Urinary bladder (tissue), 4 donors: ENCODE measurements around the gene ARL4C. TPM values are rescaled to one million over a fixed set of nuclear protein-coding genes. Genes with fewer than 3 reads are reported as not detected.

ENCODE experiments used
- DNase-seq: peaks from one replicate; pipeline ENCODE4 v3.0.0-alpha.2; 2015; ENCODE audit errors: extremely low spot score
- H3K27ac ChIP-seq: one replicate; pipeline ENCODE4 v1.5.1; 2013; ENCODE audit warnings: low read depth, mild to moderate bottlenecking, moderate library complexity
- H3K36me3 ChIP-seq: one replicate; pipeline ENCODE4 v1.6.1; 2013; ENCODE audit warnings: mild to moderate bottlenecking, moderate library complexity; ENCODE audit not compliant: insufficient read depth
- H3K4me1 ChIP-seq: one replicate; pipeline ENCODE4 v1.6.1; 2013; ENCODE audit warnings: mild to moderate bottlenecking, moderate library complexity; ENCODE audit not compliant: insufficient read depth
- H3K4me3 ChIP-seq: one replicate; pipeline ENCODE4 v1.5.1; 2013; ENCODE audit warnings: low read depth, low read length
- WGBS: extraction: QIAGEN DNeasy Blood & Tissue Kit; methylation state at CpG from one replicate; pipeline ENCODE4 v1.1.7; 2013; 5-methylcytosine and 5-hydroxymethylcytosine counted together
- polyA plus RNA-seq: library from polyadenylated mRNA; stranded (reverse); fragments of 200-250 nt; gene quantifications from one replicate; pipeline ENCODE4 v1.2.3, GENCODE V29; 2013
- total RNA-seq: library from RNA; depleted of rRNA; stranded (reverse); fragments of >200 nt; gene quantifications from one replicate; pipeline ENCODE4 v1.2.3, GENCODE V29; 2014
- donor health status: healthy with polysubstance abuse.
- donor health status: healthy.

Gene ARL4C
- total and polyA plus RNA-seq, 2 donors: 6.3 to 22.4 TPM

DNA sequence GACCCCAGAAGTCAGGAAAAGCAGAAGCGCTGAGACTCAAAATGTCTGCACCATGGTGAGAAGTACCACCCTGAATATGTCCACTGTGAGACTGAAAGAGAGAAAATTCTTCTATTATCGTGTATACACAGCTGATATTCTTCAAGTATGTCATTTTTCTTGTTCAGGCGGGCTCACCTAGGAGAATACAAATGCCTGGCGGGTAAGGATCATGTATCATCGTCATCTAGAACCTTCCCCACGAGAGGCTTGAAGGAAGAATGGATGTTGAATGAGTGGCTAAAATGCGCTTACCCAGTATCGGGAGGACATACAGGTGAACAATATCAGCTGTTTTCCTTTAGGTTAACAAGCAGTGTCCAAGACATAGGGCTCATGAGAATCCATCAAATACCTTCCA lies 21.1 kb upstream of the ARL4C start:
- WGBS: 83% methylated on average over 8 of the region's 8 CpGs
- no peak overlapping the region for H3K4me3 ChIP-seq
- no peak for DNase-seq
- H3K27ac ChIP-seq: no peak overlapping the region
- no peaks in the 10 kb centered on the region for H3K36me3 ChIP-seq
- no peaks in the 10 kb centered on the region for H3K4me1 ChIP-seq

DNA sequence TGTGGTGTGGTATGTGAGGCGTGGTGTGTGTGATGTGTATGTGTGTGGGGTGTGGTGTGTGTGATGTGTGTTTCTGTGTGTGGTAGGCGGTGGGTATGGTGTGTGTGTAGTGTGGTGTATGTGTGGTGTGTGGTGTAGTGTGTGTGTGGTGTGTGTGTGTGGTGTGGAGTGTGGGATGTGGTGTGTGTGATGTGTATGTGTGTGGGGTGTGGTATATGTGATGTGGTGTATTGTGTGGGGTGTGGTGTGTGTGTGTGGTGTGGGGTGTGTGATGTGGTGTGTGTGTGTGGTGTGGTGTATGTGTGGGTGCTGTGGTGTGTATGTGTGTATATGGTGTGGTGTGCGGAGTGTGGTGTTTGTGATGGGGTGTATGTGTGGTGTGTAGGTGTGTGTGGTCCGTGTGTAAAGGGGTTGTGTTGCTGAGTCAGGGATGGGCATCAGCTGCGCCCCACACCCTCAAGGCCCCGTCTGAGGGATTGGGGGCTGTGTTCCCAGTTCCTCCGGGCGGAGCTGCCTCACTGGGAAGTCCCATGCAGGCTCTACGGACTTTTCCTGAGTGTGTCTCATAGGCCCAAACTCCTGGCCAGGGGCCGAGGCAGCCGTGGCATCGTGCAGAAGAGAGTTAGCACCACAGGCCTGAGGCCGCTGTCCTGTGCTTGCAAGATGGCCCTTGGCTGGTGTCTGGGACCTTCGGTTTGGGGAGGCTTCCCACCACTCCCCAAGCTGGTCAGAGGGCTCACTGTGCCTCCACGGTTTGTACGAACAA lies 18.2 kb upstream of the ARL4C start:
- Histone ChIP-seq H3K27ac (no peak overlapping the region), H3K36me3 (no peaks in the 10 kb centered on the region), H3K4me3 (no peak overlapping the region), H3K4me1 (no peaks in the 10 kb centered on the region)
- no peak for DNase-seq
- 77% methylated on average over 16 of the region's 16 CpGs for WGBS

- Histone ChIP-seq H3K36me3 (no peaks in the 10 kb centered on the region), H3K4me1 (no peaks in the 10 kb centered on the region), H3K27ac (no peak overlapping the region), H3K4me3 (no peak overlapping the region)
- WGBS: 94% methylated on average over 1 of the region's 1 CpG
- DNase-seq: no peak
These were observed 17.2 kb upstream of the ARL4C start for GRCh38 chr2:234514099-234514498.

DNA sequence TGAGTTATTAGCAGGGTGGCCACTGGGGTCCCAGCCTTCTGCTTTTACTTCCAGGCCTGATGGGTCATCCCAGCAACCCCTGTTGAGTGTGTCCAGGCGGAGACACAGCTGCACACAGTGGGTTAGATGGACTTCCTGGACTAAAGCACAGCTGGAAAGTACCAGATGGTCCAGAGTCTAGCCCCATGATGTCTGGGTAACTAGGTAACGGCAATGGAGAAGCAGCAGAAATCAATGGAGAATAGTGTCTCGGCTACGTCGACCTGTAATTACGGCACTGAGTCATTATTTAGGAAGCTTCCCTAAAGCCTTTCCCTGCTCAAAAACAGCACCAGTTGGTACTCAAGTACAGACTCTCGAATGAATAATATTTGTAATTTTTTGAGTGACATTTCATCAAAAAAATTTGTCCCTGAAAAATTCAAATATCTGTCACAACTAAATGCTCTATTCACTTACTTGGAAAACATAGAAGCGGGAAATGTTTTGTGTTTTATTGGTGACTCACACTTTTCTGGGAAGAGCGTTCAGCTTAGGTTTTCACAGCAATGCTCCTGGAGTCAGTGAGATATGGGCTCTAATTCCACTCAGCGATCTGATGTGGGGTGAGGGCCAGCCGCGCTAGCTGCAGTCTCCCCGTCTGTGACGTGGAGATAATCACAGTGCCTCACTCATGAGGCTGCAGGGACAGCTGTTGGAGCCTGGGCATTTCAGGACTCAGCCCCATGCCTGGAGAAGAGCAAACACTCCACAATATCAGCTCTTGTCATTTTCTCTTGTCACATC lies 16.2 kb upstream of the ARL4C start:
- H3K4me3 ChIP-seq: no peak overlapping the region
- no peaks in the 10 kb centered on the region for H3K36me3 ChIP-seq

DNA sequence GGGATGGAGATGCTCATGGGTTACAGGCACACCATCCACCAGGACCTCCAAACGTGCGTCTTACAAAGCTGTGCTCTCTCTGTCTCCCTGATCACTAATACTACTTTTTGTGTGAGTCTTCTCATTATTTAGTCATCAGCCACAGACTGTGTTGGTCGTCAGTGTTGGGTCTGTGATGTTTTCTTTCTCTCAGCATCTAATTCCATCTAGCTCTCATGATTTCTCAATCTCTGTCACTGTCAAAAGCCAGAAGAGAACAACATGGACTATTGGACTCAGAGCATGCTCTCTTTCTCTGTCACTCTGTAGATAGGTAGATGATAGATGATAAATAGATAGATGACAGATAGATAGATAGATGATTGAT lies 6.0 kb upstream of the ARL4C start:
- WGBS: 66% methylated on average over 3 of the region's 3 CpGs
- H3K36me3 ChIP-seq: no peaks in the 10 kb centered on the region
- no peak for DNase-seq
- no peak overlapping the region for H3K4me3 ChIP-seq
- no peaks in the 10 kb centered on the region for H3K4me1 ChIP-seq
- H3K27ac ChIP-seq: no peak overlapping the region

More for the DNA sequence above, 16.2 kb upstream of the ARL4C start:
- no peak overlapping the region for H3K27ac ChIP-seq
- DNase-seq: no peak
- H3K4me1 ChIP-seq: no peaks in the 10 kb centered on the region
- 61% methylated on average over 14 of the region's 14 CpGs for WGBS

DNA sequence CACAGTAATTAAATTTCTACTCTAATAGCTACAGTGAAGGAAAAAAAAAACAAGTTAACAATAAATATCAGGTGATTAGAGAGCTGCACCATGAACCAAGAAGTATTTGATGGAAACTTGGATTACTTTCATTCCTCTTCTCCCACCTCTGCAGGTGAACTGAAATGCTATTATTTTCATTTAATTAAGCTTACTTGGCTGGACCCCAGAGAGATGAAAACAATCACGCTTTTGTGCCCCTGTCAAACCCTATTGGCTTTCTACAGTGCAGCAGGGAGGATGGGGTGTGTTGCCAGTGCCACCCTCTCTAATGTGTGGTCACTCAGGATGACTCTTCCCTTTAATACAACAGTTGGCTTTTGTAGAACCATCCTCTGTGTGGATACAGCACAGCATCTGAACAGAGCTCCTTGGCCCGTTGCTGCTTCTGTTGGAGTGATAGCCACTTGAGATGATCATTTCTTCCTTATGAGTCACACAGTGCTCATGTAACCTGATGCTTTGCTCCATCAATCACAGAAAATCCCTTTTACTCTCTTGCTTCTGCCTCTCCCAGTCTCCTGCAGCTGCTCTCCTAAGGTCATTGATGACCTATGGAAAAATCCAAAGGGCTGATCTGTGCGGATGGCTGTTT lies 5.5 kb upstream of the ARL4C start:
- no peak overlapping the region for H3K4me3 ChIP-seq
- DNase-seq: no peak
- H3K36me3 ChIP-seq: no peaks in the 10 kb centered on the region
- H3K4me1 ChIP-seq: no peaks in the 10 kb centered on the region
- H3K27ac ChIP-seq: no peak overlapping the region
- WGBS: 67% methylated on average over 3 of the region's 3 CpGs

DNA sequence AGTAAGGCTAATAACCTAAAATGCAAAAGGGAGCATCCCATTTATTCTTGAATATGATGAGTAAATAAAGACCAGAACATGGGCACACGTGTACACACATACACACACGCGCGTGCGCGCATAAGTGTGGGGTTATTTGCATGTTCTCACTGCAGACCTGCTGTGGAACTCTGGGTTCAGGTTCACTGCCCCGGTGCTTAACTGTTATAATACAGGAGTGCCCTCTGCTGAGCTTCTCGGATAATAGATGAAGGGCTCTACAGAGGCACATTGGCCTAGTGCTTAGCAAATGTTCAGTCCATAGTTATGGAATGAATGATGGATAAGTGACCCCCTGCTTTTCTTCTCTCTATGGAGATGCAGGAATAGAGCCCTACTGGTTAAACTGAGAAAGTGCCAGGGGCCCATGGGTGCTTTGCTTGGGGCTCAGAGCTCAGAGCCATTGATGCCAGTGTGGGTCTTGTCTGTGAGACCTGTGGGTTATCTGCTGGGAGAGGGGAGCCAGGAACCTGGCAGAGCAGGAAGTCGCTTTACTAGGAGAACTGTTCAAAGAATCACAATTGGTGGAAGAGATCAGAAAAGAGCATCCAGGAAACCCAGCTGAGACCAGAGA lies 3.6 kb upstream of the ARL4C start:
- no peaks in the 10 kb centered on the region for H3K36me3 ChIP-seq
- no peaks in the 10 kb centered on the region for H3K4me1 ChIP-seq
- H3K4me3 ChIP-seq: no peak overlapping the region
- H3K27ac ChIP-seq: no peak overlapping the region
- DNase-seq: no peak
- WGBS: 40% methylated on average over 9 of the region's 9 CpGs

DNA sequence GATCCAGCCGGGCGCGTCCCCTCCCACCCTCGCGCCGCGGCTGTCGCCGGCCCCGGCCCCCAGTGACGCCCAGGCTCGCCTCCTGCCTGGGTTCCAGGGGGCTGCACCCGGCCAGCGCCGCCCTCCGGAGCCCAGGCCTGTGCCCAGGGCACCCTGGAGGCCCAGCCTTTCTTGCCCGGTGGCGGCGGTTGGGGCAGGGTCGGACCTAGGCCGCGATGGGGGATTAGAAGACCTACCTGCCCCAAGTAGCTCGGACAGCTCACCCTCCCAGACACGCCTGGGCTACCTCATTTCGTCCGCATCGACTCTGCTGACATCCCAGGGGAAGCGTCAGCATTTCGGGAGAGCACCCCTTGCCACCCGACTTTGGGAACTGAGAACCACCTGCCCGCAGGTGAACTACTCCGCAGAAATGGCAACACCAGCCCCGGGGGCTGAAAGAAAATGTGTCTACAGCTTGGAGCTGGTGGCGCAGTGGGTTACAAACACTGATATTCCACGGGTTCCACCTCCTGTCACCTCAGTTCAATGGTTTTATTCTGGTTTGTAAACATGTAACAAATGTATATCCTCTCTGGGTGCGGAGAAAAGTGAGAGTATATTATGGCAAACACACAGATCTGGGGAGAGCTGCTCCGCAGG lies 834 bp upstream of the ARL4C start:
- WGBS: 55% methylated on average over 37 of the region's 37 CpGs
- Histone ChIP-seq H3K36me3 (no peaks in the 10 kb centered on the region), H3K4me1 (no peaks in the 10 kb centered on the region), H3K4me3 (peak overlapping the region; percentile 90), H3K27ac (peak overlapping the region; percentile 63)
- DNase-seq: no peak

DNA sequence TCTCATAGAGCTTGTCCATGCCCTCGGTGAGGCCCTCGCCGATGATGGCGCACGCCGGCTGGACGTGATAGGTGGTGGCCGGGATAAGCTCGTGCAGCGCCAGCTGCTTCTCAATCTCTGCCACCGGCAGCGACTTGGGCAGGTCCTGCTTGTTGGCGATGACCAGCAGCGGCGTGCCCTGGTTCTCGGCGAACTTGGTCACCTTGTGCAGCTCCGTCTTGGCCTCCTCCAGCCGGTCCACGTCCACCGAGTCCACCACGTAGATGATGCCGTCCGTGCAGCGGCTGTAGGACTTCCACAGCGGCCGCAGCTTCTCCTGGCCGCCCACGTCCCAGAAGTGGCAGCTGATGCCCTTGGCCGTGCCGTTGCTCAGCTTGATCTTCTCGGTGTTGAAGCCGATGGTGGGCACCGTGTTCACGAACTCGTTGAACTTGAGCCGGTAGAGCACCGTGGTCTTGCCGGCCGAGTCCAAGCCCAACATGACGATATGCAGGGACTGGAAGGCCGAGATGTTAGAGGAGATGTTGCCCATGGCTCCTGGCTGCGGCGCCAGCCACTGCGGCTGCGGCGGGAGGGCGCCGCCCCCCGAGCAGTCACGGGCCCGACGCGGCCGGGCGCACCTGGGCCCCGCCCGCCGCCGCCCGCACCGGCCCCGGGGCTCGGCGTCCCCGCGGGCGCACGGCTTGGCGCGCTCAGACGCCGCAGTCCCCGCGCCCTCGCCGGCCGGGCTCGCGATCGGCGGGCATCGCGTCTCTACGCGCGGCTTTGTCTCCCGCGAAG lies 636 bp downstream of the ARL4C start:
- under 1% methylated on average over 89 of the region's 89 CpGs for WGBS
- H3K4me3 ChIP-seq: peak overlapping the region; percentile 90
- peak overlapping the region; percentile 89 for H3K27ac ChIP-seq
- H3K4me1 ChIP-seq: no peaks in the 10 kb centered on the region
- no peaks in the 10 kb centered on the region for H3K36me3 ChIP-seq
- no peak for DNase-seq

DNA sequence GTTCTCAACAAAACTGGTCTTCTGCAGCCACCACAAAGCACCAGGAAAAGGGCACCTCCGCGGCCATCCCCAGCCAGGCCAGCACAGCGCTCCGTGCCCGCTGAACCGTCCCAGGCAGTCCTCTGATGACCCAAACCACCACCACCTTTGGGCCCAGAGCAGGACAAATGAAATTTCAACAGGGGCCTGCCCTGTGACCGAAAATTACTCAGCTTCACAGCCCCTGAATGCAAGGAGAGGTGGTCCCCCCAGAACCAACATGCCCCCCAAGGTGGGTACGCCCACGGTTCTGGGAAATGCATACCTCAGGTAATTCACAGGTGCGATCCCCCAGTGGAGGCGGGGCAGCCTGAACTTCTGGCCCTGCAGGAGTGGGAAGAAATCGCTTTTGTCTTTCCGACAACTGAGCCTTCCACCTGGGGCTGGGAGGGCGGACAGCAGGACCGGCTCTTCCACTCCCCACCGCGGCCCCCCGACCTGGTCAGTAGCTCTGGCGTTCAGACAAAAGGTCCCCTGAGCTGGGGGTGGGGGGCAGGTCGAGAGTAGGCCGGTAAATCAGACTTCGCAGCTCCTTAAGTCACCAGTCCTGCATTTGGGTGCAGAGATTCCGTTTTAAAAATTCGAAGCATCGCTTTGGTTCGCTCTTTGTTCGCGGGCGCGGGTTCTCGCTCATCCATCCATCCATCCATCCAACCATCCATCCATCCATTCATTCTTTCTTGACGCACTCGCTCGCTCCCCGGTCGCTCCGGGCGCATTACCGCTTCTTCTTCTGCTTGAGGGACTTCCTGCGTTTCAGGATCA lies 1.4 kb downstream of the ARL4C start:
- 6% methylated on average over 40 of the region's 40 CpGs for WGBS
- no peaks in the 10 kb centered on the region for H3K4me1 ChIP-seq
- peak overlapping the region; percentile 42 for H3K27ac ChIP-seq
- no peak for DNase-seq
- H3K4me3 ChIP-seq: peak overlapping the region; percentile 90
- no peaks in the 10 kb centered on the region for H3K36me3 ChIP-seq

DNA sequence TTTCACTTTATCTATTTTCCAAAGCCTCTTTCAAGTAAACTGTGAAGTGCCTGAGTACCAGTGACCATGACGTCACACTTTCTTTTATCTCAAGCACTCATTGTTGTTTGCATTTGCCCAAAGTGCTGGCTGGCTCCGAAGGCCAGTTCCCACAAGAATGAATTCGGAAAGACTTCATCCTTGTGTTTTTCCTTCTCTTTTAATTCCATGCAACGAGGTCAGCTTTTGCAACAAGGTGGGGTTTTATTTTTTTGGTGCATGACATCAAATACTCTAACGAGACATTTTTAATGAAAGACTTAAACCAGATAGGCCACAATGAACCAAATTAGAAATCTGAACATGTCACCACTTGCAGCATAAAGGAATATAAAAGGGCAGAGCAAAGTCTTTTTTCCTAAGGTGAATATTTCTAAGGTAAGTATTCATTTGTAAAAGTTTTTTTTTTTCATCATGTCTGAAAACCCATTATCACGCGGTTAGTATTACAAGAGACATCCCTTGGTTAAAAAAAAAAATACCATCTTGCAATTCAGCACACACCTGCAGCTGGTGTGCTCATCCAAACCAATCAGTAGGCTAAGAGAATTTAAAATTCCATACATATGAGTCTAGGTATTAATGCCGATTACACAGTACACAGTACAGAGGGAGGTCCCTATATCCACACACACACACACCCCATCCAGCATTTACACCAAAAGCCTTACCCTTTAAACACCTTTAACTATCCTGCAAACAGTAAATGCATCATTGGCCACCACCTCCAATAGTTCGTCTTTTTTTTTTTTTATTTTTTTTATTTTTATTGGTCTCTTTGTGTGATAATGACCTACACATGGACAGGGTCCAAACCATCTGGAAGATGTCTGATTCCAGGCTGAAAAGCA lies 2.3 kb downstream of the ARL4C start:
- peak overlapping the region; percentile 90 for H3K4me3 ChIP-seq
- H3K4me1 ChIP-seq: no peaks in the 10 kb centered on the region
- peak overlapping the region; percentile 42 for H3K27ac ChIP-seq
- no peak for DNase-seq
- no peaks in the 10 kb centered on the region for H3K36me3 ChIP-seq
- WGBS: 49% methylated on average over 9 of the region's 9 CpGs
